OCI-LY7 (cell line): ENCODE results near the gene LRBA. TPM values are rescaled to one million over a fixed set of nuclear protein-coding genes. Genes with fewer than 3 reads are reported as not detected.

Experiments used
- BruUV-seq: library from RNA; stranded (reverse); fragments of 400-500 nt; replicated peaks from 2 replicates; lab custom pipeline; 2021; lab: Mats Ljungman, UMichigan
- CTCF ChIA-PET: fragments of 300-600 bp; sonication (Branson Sonifier 250); formaldehyde crosslinking; loops from one replicate; lab custom pipeline; 2022; ENCODE audit warnings: antibody characterized with exemption; ENCODE audit not compliant: unreplicated experiment; lab: Charles Lee
- POLR2A ChIA-PET: fragments of 300-600 bp; sonication (Branson Sonifier 250); formaldehyde crosslinking; loops from one replicate; lab custom pipeline; 2022; ENCODE audit warnings: antibody characterized with exemption; lab: Charles Lee
- DNase-seq: peaks from one replicate; pipeline ENCODE4 v3.0.0-alpha.2; 2015; ENCODE audit warnings: low spot score
- H2AFZ ChIP-seq: fragments of 200-600 bp; sonication (generic), shearing (Covaris generic); 2 replicates; pipeline ENCODE4 v1.6.1; 2014; ENCODE audit warnings: mild to moderate bottlenecking, antibody characterized with exemption, low read length, moderate library complexity
- H3K27ac ChIP-seq: fragments of 200-600 bp; sonication (generic); 2 replicates; pipeline ENCODE4 v1.5.1; 2014; ENCODE audit warnings: mixed run types, low read depth, mild to moderate bottlenecking, moderate library complexity, low read length, inconsistent platforms; ENCODE audit not compliant: poor library complexity, severe bottlenecking
- H3K36me3 ChIP-seq: fragments of 200-600 bp; sonication (generic); 2 replicates; pipeline ENCODE4 v1.6.1; 2014; ENCODE audit warnings: mild to moderate bottlenecking, antibody characterized with exemption, low read length, moderate library complexity, mixed read lengths; ENCODE audit not compliant: insufficient read depth
- H3K4me1 ChIP-seq: fragments of 200-600 bp; sonication (generic); 2 replicates; pipeline ENCODE4 v1.5.1; 2014; ENCODE audit warnings: mild to moderate bottlenecking, low read length; ENCODE audit not compliant: insufficient read depth, poor library complexity, severe bottlenecking
- H3K4me2 ChIP-seq: fragments of 200-600 bp; sonication (generic); 2 replicates; pipeline ENCODE4 v1.6.1; 2014; ENCODE audit warnings: mild to moderate bottlenecking, low read length
- H3K4me3 ChIP-seq: fragments of 200-600 bp; sonication (generic); 2 replicates; pipeline ENCODE4 v1.5.1; 2014; ENCODE audit warnings: mild to moderate bottlenecking, low read depth, low read length; ENCODE audit not compliant: poor library complexity, severe bottlenecking
- H3K79me2 ChIP-seq: fragments of 200-600 bp; sonication (generic); 2 replicates; pipeline ENCODE4 v1.6.1; 2016; ENCODE audit warnings: low read depth, mild to moderate bottlenecking, low read length, moderate library complexity, mixed read lengths; ENCODE audit not compliant: insufficient read depth
- H3K9me2 ChIP-seq: fragments of 200-600 bp; sonication (generic); 2 replicates; pipeline ENCODE4 v1.6.1; 2016; ENCODE audit warnings: mild to moderate bottlenecking, low read length, mixed read lengths; ENCODE audit not compliant: insufficient read depth
- H3K9me3 ChIP-seq: fragments of 200-600 bp; sonication (generic); 2 replicates; pipeline ENCODE4 v1.6.1; 2014; ENCODE audit warnings: mild to moderate bottlenecking, mixed run types, low read length, mixed read lengths
- H4K20me1 ChIP-seq: fragments of 200-600 bp; sonication (generic); 2 replicates; pipeline ENCODE4 v1.6.1; 2014; ENCODE audit warnings: mild to moderate bottlenecking, antibody characterized with exemption, low read length, moderate library complexity, mixed read lengths; ENCODE audit not compliant: insufficient read depth
- EZH2phosphoT487 ChIP-seq: fragments of 200-600 bp; sonication (generic); IDR thresholded peaks from 2 replicates; pipeline ENCODE4 v1.6.1; 2018; ENCODE audit warnings: low read depth, borderline replicate concordance, mild to moderate bottlenecking, mixed run types, antibody characterized with exemption, low read length, moderate library complexity, mixed read lengths
- intact Hi-C: fragments of 100-400 bp; cut with micrococcal nuclease; formaldehyde crosslinking; loops from one replicate; pipeline ENCODE4 v1.10.0; 2022; ENCODE audit not compliant: unreplicated experiment
- small RNA-seq: library from RNA; depleted of rRNA; stranded (forward); fragments of <200 nt; gene quantifications from one replicate; pipeline ENCODE3, GENCODE V24; 2014
- total RNA-seq, 2 experiments: library from RNA; depleted of rRNA in 1 of 2; stranded (reverse); fragments of >200 nt in 1 of 2; shearing (Covaris generic) in 1 of 2; gene quantifications; 2 replicates each; pipeline ENCODE4 v1.2.3, GENCODE V29; 2014 to 2022
- TF ChIP-seq, protein P1 (sequence below): fragments of 200-600 bp; sonication (generic); conservative IDR thresholded peaks from 2 replicates; pipeline ENCODE4 v1.5.1; 2014; ENCODE audit warnings: mild to moderate bottlenecking, antibody characterized with exemption, low read length, moderate library complexity, mixed read lengths

Gene LRBA
- total RNA-seq, 2 experiments from 2014 or later, result 60.4 to 66.7 TPM

DNA sequence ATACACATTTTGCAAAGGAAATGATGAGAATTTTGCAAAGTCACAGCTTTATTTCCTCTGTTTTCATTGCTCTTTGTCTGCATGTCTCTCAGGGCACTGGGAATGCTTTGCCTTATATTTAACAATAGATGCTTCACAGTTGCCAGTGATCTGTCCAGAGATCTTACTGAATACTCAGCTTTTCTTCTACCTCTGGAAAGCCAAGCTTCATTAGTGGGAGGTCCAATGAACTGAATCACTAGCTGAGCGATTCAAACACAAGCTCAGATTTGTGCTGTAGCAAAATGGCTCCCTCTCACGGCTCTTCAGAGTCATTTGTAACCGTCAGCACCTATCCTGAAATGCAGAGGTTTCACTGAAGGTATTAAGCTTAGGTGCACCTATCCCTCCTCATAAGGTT is 797.9 kb downstream of the LRBA start:
- Histone ChIP-seq H2AFZ (no peak overlapping the region), H3K4me1 (no peaks in the 10 kb centered on the region), H3K79me2 (no peaks in the 10 kb centered on the region), H3K9me2 (no peaks in the 10 kb centered on the region), H3K4me3 (no peak overlapping the region), H3K27ac (no peak overlapping the region), H3K9me3 (no peaks in the 10 kb centered on the region), H4K20me1 (no peaks in the 10 kb centered on the region), H3K36me3 (no peaks in the 10 kb centered on the region), H3K4me2 (no peak overlapping the region)
- ChIA-PET POLR2A (interaction anchor here (0.6 to 1.1 kb wide), 2 partner anchors 8 to 68 kb away, joined by 3 read pairs; no protein-coding TSS in a partner anchor), CTCF (no interaction called here)
- peak; percentile 5 for DNase-seq
- TF ChIP-seq EZH2phosphoT487, result no peak
- TF ChIP-seq, protein P1, sequence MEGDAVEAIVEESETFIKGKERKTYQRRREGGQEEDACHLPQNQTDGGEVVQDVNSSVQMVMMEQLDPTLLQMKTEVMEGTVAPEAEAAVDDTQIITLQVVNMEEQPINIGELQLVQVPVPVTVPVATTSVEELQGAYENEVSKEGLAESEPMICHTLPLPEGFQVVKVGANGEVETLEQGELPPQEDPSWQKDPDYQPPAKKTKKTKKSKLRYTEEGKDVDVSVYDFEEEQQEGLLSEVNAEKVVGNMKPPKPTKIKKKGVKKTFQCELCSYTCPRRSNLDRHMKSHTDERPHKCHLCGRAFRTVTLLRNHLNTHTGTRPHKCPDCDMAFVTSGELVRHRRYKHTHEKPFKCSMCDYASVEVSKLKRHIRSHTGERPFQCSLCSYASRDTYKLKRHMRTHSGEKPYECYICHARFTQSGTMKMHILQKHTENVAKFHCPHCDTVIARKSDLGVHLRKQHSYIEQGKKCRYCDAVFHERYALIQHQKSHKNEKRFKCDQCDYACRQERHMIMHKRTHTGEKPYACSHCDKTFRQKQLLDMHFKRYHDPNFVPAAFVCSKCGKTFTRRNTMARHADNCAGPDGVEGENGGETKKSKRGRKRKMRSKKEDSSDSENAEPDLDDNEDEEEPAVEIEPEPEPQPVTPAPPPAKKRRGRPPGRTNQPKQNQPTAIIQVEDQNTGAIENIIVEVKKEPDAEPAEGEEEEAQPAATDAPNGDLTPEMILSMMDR, result peak; percentile 24; the same call in 1 of the 2 replicates
- no TSS peak for BruUV-seq
- intact Hi-C loops, result no loop called here

- TF ChIP-seq, protein P1, result no peak
- no peak for TF ChIP-seq EZH2phosphoT487
- Histone ChIP-seq H3K9me3 (no peaks in the 10 kb centered on the region), H3K4me2 (no peak overlapping the region), H3K27ac (no peak overlapping the region), H3K36me3 (no peaks in the 10 kb centered on the region), H3K9me2 (no peaks in the 10 kb centered on the region), H3K4me1 (no peaks in the 10 kb centered on the region), H4K20me1 (no peaks in the 10 kb centered on the region), H3K79me2 (no peaks in the 10 kb centered on the region), H3K4me3 (no peak overlapping the region), H2AFZ (no peak overlapping the region)
- ChIA-PET POLR2A (interaction anchor here (0.6 to 1.1 kb wide), 2 partner anchors 8 to 67 kb away, joined by 3 read pairs; no protein-coding TSS in a partner anchor), CTCF (no interaction called here)
- no peak for DNase-seq
- BruUV-seq, result no TSS peak
- intact Hi-C loops, result no loop called here
Observed at GRCh38 chr4:150216726-150217125, 798.4 kb downstream of the LRBA start.

DNA sequence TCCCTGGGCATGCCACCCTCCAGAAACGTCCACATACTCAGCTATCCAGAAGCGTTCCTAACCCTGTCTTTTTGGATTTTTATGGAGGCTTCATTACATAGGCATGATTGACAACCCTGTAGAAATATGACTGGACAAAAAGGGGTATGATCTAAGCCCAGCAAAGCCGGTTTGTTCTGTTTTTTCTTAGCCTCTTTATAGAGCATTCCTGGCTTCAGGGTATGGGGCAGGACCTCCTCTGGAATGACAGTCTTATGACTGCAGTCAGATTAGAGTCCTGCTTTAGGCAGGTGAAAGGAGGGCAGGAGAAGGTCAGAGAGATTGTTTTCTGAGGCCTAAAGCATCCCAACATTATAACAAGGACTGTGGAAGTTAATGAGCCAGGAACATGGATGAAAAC is 799.5 kb downstream of the LRBA start:
- no peaks in the 10 kb centered on the region for H3K9me3 ChIP-seq
- H3K4me1 ChIP-seq, result no peaks in the 10 kb centered on the region
- no peak overlapping the region for H3K4me2 ChIP-seq
- H3K79me2 ChIP-seq, result no peaks in the 10 kb centered on the region
- H3K27ac ChIP-seq, result no peak overlapping the region
- H4K20me1 ChIP-seq, result no peaks in the 10 kb centered on the region
- CTCF ChIA-PET, result no interaction called here
- no peaks in the 10 kb centered on the region for H3K9me2 ChIP-seq
- intact Hi-C loops, result no loop called here
- H2AFZ ChIP-seq, result no peak overlapping the region
- BruUV-seq, result no TSS peak
- no peak for DNase-seq
- H3K36me3 ChIP-seq, result no peaks in the 10 kb centered on the region
- TF ChIP-seq, protein P1, result no peak
- TF ChIP-seq EZH2phosphoT487, result no peak
- POLR2A ChIA-PET, result no interaction called here
- no peak overlapping the region for H3K4me3 ChIP-seq

Small RNA genes lying within 50 kb of the gene (small RNA-seq; reads per million reads assigned to genes)
- not detected for gene RNA5SP168

Other genes starting within 250 kb of the LRBA start
- gene RPS3A, start 84.3 kb upstream of the LRBA start, total RNA-seq (2014; rRNA removed; shearing (Covaris generic)), result 2,852 and 3,051 TPM in 2 replicates
- gene RPS3A, start 84.3 kb upstream of the LRBA start, total RNA-seq (2022), result 2,759 and 2,816 TPM in 2 replicates